Measurements from ENCODE around the gene ZNF621. TPM values are rescaled to one million over a fixed set of nuclear protein-coding genes. Genes with fewer than 3 reads are reported as not detected.

ZNF621 gene
- total and polyA plus RNA-seq, 2 donors (not counting 1 experiment from before 2014, with no cell fraction given) = 23.1 to 23.3 TPM

DNA sequence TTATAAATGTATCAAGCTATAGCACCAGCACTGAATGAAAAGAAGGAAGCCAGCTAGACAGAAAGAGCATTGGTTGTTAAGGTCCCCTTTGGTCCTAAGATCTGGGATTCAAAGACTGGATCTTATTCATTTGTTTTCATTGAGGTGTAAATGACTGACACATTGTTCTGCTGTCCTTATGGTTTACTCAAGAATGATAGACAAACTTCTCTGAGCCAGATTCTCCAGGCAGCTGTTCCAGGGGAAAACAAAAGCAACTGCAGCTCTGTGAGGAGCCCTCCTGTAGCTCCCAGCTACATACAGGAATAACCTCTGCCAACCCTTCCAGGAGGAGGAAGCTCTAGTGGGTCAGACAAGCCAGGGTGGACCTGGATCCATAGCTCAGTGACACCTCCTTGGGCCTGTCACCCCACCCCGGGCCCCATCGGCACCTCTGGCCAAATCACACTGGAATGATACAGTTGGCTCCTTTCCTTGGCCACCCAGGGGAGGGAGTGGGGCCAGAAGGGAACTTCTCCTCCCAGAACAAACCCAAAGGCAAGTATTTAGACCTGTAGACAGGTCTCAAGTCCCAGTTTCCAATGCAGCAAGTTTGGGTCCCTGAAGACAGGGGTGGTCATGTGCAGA is 57.8 kb downstream of the ZNF621 start:
- DNase-seq (ENCODE audit: low read depth in 2 of 2) = no peak
- H3K9me3 ChIP-seq (ENCODE audit: control insufficient read depth, insufficient read depth, low read depth, low read length) = no peaks in the 10 kb centered on the region
- TF ChIP-seq EZH2 (IDR thresholded peaks at IDR 0.05; ENCODE audit: low read length, missing control alignments) (no peak), CTCF (conservative IDR thresholded peaks at IDR 0.05 in 1 of 2, IDR thresholded peaks at IDR 0.05 in 1 of 2; ENCODE audit: low read depth in 1 of 2, low read length in 2 of 2) (no peak)
- H3K4me2 ChIP-seq (ENCODE audit: extremely low read depth, insufficient read depth, low read length) = no peak overlapping the region
- H3K4me3 ChIP-seq (replicated peaks in 1 of 4; ENCODE audit: control extremely low read depth in 1 of 4, insufficient read depth in 1 of 4, low read depth in 3 of 4, low read length in 4 of 4) = no peak overlapping the region
- H4K20me1 ChIP-seq (ENCODE audit: control insufficient read depth, extremely low read depth, insufficient read depth, low read length) = no peaks in the 10 kb centered on the region
- no peak overlapping the region for H3K27ac ChIP-seq (ENCODE audit: insufficient read depth, low read length)
- H3K79me2 ChIP-seq (ENCODE audit: control insufficient read depth, insufficient read depth, low read length) = no peaks in the 10 kb centered on the region
- H2AFZ ChIP-seq (ENCODE audit: low read length) = no peak overlapping the region
- H3K36me3 ChIP-seq (ENCODE audit: control insufficient read depth, insufficient read depth, low read length) = no peaks in the 10 kb centered on the region
- H3K9ac ChIP-seq (ENCODE audit: insufficient read depth, low read length) = no peak overlapping the region
- H3K27me3 ChIP-seq (ENCODE audit: control insufficient read depth, insufficient read depth, low read length) = no peaks in the 10 kb centered on the region
- no peaks in the 10 kb centered on the region for H3K4me1 ChIP-seq (ENCODE audit: control insufficient read depth, extremely low read depth, insufficient read depth, low read length)

DNA sequence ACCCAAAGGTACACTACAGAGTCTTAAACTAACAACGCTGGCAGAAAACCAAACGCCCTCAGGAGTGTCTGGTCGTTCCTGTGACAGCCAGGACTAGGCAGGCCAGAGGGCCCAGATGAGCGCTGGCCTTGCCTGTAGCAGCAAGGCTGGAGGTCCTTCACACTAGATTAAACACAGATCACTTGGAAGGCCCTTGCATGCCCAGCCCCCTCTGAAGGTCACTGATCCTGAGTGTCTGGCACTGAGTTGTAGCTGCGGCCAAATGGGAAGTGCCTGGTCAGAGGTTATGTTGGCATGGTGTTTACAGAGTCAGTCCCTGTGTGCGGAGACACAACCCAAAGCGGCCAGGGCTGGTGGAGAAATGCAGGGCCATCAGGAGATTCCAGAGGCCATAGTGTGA is 58.9 kb downstream of the ZNF621 start:
- no peak overlapping the region for H3K27ac ChIP-seq (ENCODE audit: insufficient read depth, low read length)
- H3K4me1 ChIP-seq (ENCODE audit: control insufficient read depth, extremely low read depth, insufficient read depth, low read length) = no peaks in the 10 kb centered on the region

DNA sequence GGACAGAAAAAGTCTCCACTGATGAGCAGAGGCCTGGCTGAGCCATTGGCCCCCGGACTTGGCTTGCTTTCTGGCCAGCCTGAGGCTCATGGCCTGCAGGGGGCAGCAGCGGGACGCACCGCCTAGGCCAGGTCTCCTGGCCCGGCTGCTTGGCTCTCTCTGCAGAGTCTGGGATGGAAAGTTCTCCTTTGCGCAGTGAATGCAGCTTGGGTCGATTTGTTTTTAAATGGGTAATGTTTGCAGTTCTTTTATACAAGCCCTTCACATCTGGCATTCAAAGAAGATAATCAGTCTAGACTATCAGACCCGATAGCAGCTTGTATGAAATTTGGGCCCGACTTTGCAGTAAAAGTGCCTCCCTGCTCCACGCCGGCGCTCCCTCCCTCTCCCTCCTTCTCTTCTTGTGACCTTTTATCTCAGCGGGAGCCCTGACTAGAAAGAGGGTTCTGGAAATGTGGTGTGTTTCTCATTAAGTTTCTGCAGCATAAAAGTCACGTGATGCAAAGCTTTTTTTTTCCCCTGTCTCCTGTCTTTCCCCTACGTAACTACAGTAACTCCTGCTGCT is 59.9 kb downstream of the ZNF621 start:
- H3K27me3 ChIP-seq (ENCODE audit: control insufficient read depth, insufficient read depth, low read length) = no peaks in the 10 kb centered on the region
- H3K9me3 ChIP-seq (ENCODE audit: control insufficient read depth, insufficient read depth, low read depth, low read length) = no peaks in the 10 kb centered on the region
- no peaks in the 10 kb centered on the region for H3K36me3 ChIP-seq (ENCODE audit: control insufficient read depth, insufficient read depth, low read length)
- H3K27ac ChIP-seq (ENCODE audit: insufficient read depth, low read length) = no peak overlapping the region
- no peak for TF ChIP-seq EZH2 (IDR thresholded peaks at IDR 0.05; ENCODE audit: low read length, missing control alignments)
- TF ChIP-seq CTCF (conservative IDR thresholded peaks at IDR 0.05 in 1 of 2, IDR thresholded peaks at IDR 0.05 in 1 of 2; ENCODE audit: low read depth in 1 of 2, low read length in 2 of 2) = peak; percentile 95 to 97
- H3K4me2 ChIP-seq (ENCODE audit: extremely low read depth, insufficient read depth, low read length) = peak overlapping the region; percentile 19
- no peaks in the 10 kb centered on the region for H4K20me1 ChIP-seq (ENCODE audit: control insufficient read depth, extremely low read depth, insufficient read depth, low read length)
- peak; percentile 65 to 75 for DNase-seq (ENCODE audit: low read depth in 2 of 2)
- no peaks in the 10 kb centered on the region for H3K4me1 ChIP-seq (ENCODE audit: control insufficient read depth, extremely low read depth, insufficient read depth, low read length)
- peak overlapping the region in 1 of 4 experiments; percentile 1 for H3K4me3 ChIP-seq (replicated peaks in 1 of 4; ENCODE audit: control extremely low read depth in 1 of 4, insufficient read depth in 1 of 4, low read depth in 3 of 4, low read length in 4 of 4)
- H2AFZ ChIP-seq (ENCODE audit: low read length) = no peak overlapping the region
- no peaks in the 10 kb centered on the region for H3K79me2 ChIP-seq (ENCODE audit: control insufficient read depth, insufficient read depth, low read length)
- H3K9ac ChIP-seq (ENCODE audit: insufficient read depth, low read length) = no peak overlapping the region

More for the DNA sequence above, 58.9 kb downstream of the ZNF621 start:
- Histone ChIP-seq H2AFZ (ENCODE audit: low read length) (no peak overlapping the region), H3K27me3 (ENCODE audit: control insufficient read depth, insufficient read depth, low read length) (no peaks in the 10 kb centered on the region), H3K4me3 (replicated peaks in 1 of 4; ENCODE audit: control extremely low read depth in 1 of 4, insufficient read depth in 1 of 4, low read depth in 3 of 4, low read length in 4 of 4) (no peak overlapping the region), H4K20me1 (ENCODE audit: control insufficient read depth, extremely low read depth, insufficient read depth, low read length) (no peaks in the 10 kb centered on the region), H3K4me2 (ENCODE audit: extremely low read depth, insufficient read depth, low read length) (no peak overlapping the region), H3K9me3 (ENCODE audit: control insufficient read depth, insufficient read depth, low read depth, low read length) (no peaks in the 10 kb centered on the region), H3K9ac (ENCODE audit: insufficient read depth, low read length) (no peak overlapping the region), H3K36me3 (ENCODE audit: control insufficient read depth, insufficient read depth, low read length) (no peaks in the 10 kb centered on the region), H3K79me2 (ENCODE audit: control insufficient read depth, insufficient read depth, low read length) (no peaks in the 10 kb centered on the region)
- DNase-seq (ENCODE audit: low read depth in 2 of 2) = no peak
- TF ChIP-seq CTCF (conservative IDR thresholded peaks at IDR 0.05 in 1 of 2, IDR thresholded peaks at IDR 0.05 in 1 of 2; ENCODE audit: low read depth in 1 of 2, low read length in 2 of 2) (no peak), EZH2 (IDR thresholded peaks at IDR 0.05; ENCODE audit: low read length, missing control alignments) (no peak)
